PFSK-1 (cell line): ENCODE measurements around the gene GAS7.

Experiments used
- FOXP2 ChIP-seq: optimal IDR thresholded peaks from 2 replicates; pipeline ENCODE3; 2011; ENCODE audit warnings: borderline replicate concordance, control low read depth, inconsistent platforms; ENCODE audit not compliant: insufficient read depth; ENCODE audit errors: extremely low read length, extremely low read depth
- POLR2AphosphoS5 ChIP-seq: IDR thresholded peaks from 2 replicates; pipeline ENCODE4 v1.6.1; 2012; ENCODE audit warnings: low read depth, mild to moderate bottlenecking, control low read depth, low read length, moderate library complexity
- REST ChIP-seq, 2 experiments: IDR thresholded peaks; 2 replicates each; pipeline versions ENCODE4 v1.6.1 to v1.8.0; 2011 to 2012; ENCODE audit warnings: low read depth in 2 of 2, low read length in 2 of 2, control low read depth in 1 of 2, inconsistent platforms in 1 of 2, mild to moderate bottlenecking in 1 of 2, moderate library complexity in 1 of 2; ENCODE audit not compliant: insufficient read depth in 1 of 2

- TF ChIP-seq REST (IDR thresholded peaks at IDR 0.05; ENCODE audit: insufficient read depth in 1 of 2, low read depth in 2 of 2, low read length in 2 of 2), result no peak
- no peak for TF ChIP-seq FOXP2
- TF ChIP-seq POLR2AphosphoS5, result no peak
Measured at GRCh38 chr17:10123093-10123492, 75.3 kb downstream of the GAS7 start.
